22Rv1 (cell line): ENCODE results near the gene SMIM30.

Experiments
- CTCF ChIP-seq: fragments of 450-650 bp; IDR thresholded peaks from 2 replicates; pipeline ENCODE4 v1.5.1; 2017; ENCODE audit warnings: mild to moderate bottlenecking
- ZFX ChIP-seq: fragments of 450-650 bp; IDR thresholded peaks from 2 replicates; pipeline ENCODE4 v1.6.1; 2017; ENCODE audit warnings: antibody characterized with exemption, borderline replicate concordance

DNA sequence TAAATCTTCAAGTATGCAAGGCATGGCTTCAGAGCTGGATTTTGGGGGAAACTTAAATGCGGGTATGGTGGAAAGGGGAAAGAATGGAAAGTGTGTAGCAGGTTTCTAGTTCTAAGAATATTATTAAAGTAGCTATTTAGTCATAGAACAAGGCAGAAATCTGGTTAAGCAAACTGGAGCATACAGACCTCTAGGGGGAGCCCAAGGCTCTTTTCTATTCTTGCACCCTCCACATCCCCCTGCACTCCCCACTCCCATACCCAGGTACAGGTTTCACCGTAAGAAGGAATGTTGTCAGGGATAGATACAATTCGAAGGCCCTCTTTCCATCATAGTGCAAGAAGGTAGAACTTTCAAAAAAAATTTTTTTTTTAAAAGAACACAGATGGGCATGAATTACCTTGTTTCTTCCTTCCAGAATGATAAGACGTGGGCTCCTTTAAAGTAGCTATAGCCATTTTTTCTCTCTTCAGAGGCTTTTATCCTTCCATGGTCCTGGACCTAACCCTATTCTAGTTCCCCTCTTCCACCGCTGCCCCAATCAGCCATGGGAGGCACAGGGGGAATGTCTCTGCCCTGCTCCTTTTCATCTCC, 41.5 kb upstream of the SMIM30 start:
- TF ChIP-seq CTCF (peak; percentile 94), ZFX (no peak)
